DMS 273 (cell line): ENCODE results near the gene CDH13.

Experiments used
- DNase-seq: peaks from one replicate; lab custom pipeline; 2025; ENCODE audit not compliant: unreplicated experiment; lab: John Stamatoyannopoulos, UW

The CDH13 gene

GRCh38 chr16:83023011-83023410 is 396.2 kb downstream of the CDH13 start:
- DNase-seq: no peak

- no peak for DNase-seq
Measured at GRCh38 chr16:83023640-83024039, 396.9 kb downstream of the CDH13 start.

- no peak for DNase-seq
Measured at GRCh38 chr16:83027973-83028372, 401.2 kb downstream of the CDH13 start.

GRCh38 chr16:83029467-83029866 is 402.7 kb downstream of the CDH13 start:
- DNase-seq: no peak

GRCh38 chr16:83031524-83031923 is 404.8 kb downstream of the CDH13 start:
- DNase-seq: no peak

- DNase-seq: no peak
Measured at GRCh38 chr16:83037102-83037501, 410.3 kb downstream of the CDH13 start.

- DNase-seq: no peak
Measured at GRCh38 chr16:83037884-83038283, 411.1 kb downstream of the CDH13 start.

GRCh38 chr16:83040174-83040573 is 413.4 kb downstream of the CDH13 start:
- no peak for DNase-seq

- no peak for DNase-seq
Measured at GRCh38 chr16:83044589-83044988, 417.8 kb downstream of the CDH13 start.

GRCh38 chr16:83045790-83046189 is 419.0 kb downstream of the CDH13 start:
- no peak for DNase-seq

- DNase-seq: no peak
Measured at GRCh38 chr16:83046664-83047063, 419.9 kb downstream of the CDH13 start.

GRCh38 chr16:83051451-83051850 is 424.7 kb downstream of the CDH13 start:
- no peak for DNase-seq

GRCh38 chr16:83054283-83054682 is 427.5 kb downstream of the CDH13 start:
- DNase-seq: no peak

GRCh38 chr16:83058376-83058775 is 431.6 kb downstream of the CDH13 start:
- no peak for DNase-seq

- DNase-seq: no peak
Measured at GRCh38 chr16:83059237-83059636, 432.5 kb downstream of the CDH13 start.

GRCh38 chr16:83066011-83066410 is 439.2 kb downstream of the CDH13 start:
- DNase-seq: no peak

- DNase-seq: no peak
Measured at GRCh38 chr16:83066881-83067280, 440.1 kb downstream of the CDH13 start.

- DNase-seq: no peak
Measured at GRCh38 chr16:83068686-83069085, 441.9 kb downstream of the CDH13 start.

GRCh38 chr16:83070416-83071209 is 443.8 kb downstream of the CDH13 start:
- no peak for DNase-seq

GRCh38 chr16:83075956-83076355 is 449.2 kb downstream of the CDH13 start:
- no peak for DNase-seq

- no peak for DNase-seq
Measured at GRCh38 chr16:83083361-83083760, 456.6 kb downstream of the CDH13 start.

- no peak for DNase-seq
Measured at GRCh38 chr16:83085660-83086059, 458.9 kb downstream of the CDH13 start.
